ENCODE results near the gene NUDC. TPM values are rescaled to one million over a fixed set of nuclear protein-coding genes. Genes with fewer than 3 reads are reported as not detected.

Gene NUDC
- total and polyA plus RNA-seq, 5 donors: 71.7 to 89.1 (median 76.7) TPM

- Histone ChIP-seq H3K27ac (ENCODE audit: low read length) (no peak overlapping the region), H3K27me3 (ENCODE audit: control insufficient read depth, insufficient read depth) (no peaks in the 10 kb centered on the region), H3K4me1 (ENCODE audit: control insufficient read depth, insufficient read depth, low read length) (peaks cover 2% of the 10 kb centered on the region), H3K4me3 (ENCODE audit: low read length) (no peak overlapping the region), H3K9me3 (ENCODE audit: control insufficient read depth, low read length) (no peaks in the 10 kb centered on the region)
- WGBS: 94% methylated on average over 14 of the region's 14 CpGs
- DNase-seq (no peak), ATAC-seq (peak in 1 of 2 donors; percentile 8)
- intact Hi-C loops (cut with DNase I): no loop called here
Measured at GRCh38 chr1:26951216-26951615, 29.7 kb downstream of the NUDC start.

GRCh38 chr1:26951821-26952497 is 30.4 kb downstream of the NUDC start:
- intact Hi-C loops (cut with DNase I): no loop called here
- ATAC-seq (no peak), DNase-seq (no peak)
- Histone ChIP-seq H3K4me1 (ENCODE audit: control insufficient read depth, insufficient read depth, low read length) (peaks cover 2% of the 10 kb centered on the region), H3K27ac (ENCODE audit: low read length) (no peak overlapping the region), H3K9me3 (ENCODE audit: control insufficient read depth, low read length) (no peaks in the 10 kb centered on the region), H3K4me3 (ENCODE audit: low read length) (no peak overlapping the region), H3K27me3 (ENCODE audit: control insufficient read depth, insufficient read depth) (no peaks in the 10 kb centered on the region)
- 89% methylated on average over 24 of the region's 24 CpGs for WGBS

GRCh38 chr1:26953374-26953773 is 31.8 kb downstream of the NUDC start:
- H3K27ac ChIP-seq (ENCODE audit: low read length): no peak overlapping the region
- DNase-seq (no peak), ATAC-seq (no peak)
- no peaks in the 10 kb centered on the region for H3K27me3 ChIP-seq (ENCODE audit: control insufficient read depth, insufficient read depth)
- intact Hi-C loops (cut with DNase I): no loop called here
- H3K4me1 ChIP-seq (ENCODE audit: control insufficient read depth, insufficient read depth, low read length): peaks cover 2% of the 10 kb centered on the region
- H3K4me3 ChIP-seq (ENCODE audit: low read length): no peak overlapping the region
- WGBS: 97% methylated on average over 5 of the region's 5 CpGs
- H3K9me3 ChIP-seq (ENCODE audit: control insufficient read depth, low read length): no peaks in the 10 kb centered on the region

GRCh38 chr1:26956321-26956720 is 34.8 kb downstream of the NUDC start:
- ATAC-seq: no peak
- WGBS: 81% methylated on average over 3 of the region's 3 CpGs
- Histone ChIP-seq H3K4me3 (ENCODE audit: low read length) (no peak overlapping the region), H3K27ac (ENCODE audit: low read length) (no peak overlapping the region), H3K4me1 (ENCODE audit: control insufficient read depth, insufficient read depth, low read length) (no peaks in the 10 kb centered on the region), H3K27me3 (ENCODE audit: control insufficient read depth, insufficient read depth) (no peaks in the 10 kb centered on the region), H3K9me3 (ENCODE audit: control insufficient read depth, low read length) (no peaks in the 10 kb centered on the region)
- no peak for DNase-seq
- intact Hi-C loops (cut with DNase I): no loop called here

GRCh38 chr1:26957306-26957705 is 35.8 kb downstream of the NUDC start:
- Histone ChIP-seq H3K9me3 (ENCODE audit: control insufficient read depth, low read length) (no peaks in the 10 kb centered on the region), H3K27ac (ENCODE audit: low read length) (no peak overlapping the region), H3K27me3 (ENCODE audit: control insufficient read depth, insufficient read depth) (no peaks in the 10 kb centered on the region), H3K4me3 (ENCODE audit: low read length) (no peak overlapping the region), H3K4me1 (ENCODE audit: control insufficient read depth, insufficient read depth, low read length) (no peaks in the 10 kb centered on the region)
- intact Hi-C loops (cut with DNase I): no loop called here
- DNase-seq: no peak
- no peak for ATAC-seq
- 82% methylated on average over 3 of the region's 3 CpGs for WGBS

- Histone ChIP-seq H3K4me1 (ENCODE audit: control insufficient read depth, insufficient read depth, low read length) (no peaks in the 10 kb centered on the region), H3K27me3 (ENCODE audit: control insufficient read depth, insufficient read depth) (no peaks in the 10 kb centered on the region), H3K9me3 (ENCODE audit: control insufficient read depth, low read length) (no peaks in the 10 kb centered on the region), H3K4me3 (ENCODE audit: low read length) (no peak overlapping the region), H3K27ac (ENCODE audit: low read length) (no peak overlapping the region)
- no peak for DNase-seq
- no peak for ATAC-seq
- 26% methylated on average over 13 of the region's 13 CpGs for WGBS
- intact Hi-C loops (cut with DNase I): no loop called here
Measured at GRCh38 chr1:26959270-26959669, 37.7 kb downstream of the NUDC start.

- no peak within 1 kb of the TSS for H3K27ac ChIP-seq (ENCODE audit: low read length)
- 2% methylated on average over 86 of the region's 86 CpGs for WGBS
- H3K27me3 ChIP-seq (ENCODE audit: control insufficient read depth, insufficient read depth): no peaks in the 10 kb centered on the region
- peak within 1 kb of the TSS; percentile 44 for H3K4me3 ChIP-seq (ENCODE audit: low read length)
- no peaks in the 10 kb centered on the region for H3K9me3 ChIP-seq (ENCODE audit: control insufficient read depth, low read length)
- ATAC-seq (peak; percentile 45 to 61), DNase-seq (no peak)
- no peaks in the 10 kb centered on the region for H3K4me1 ChIP-seq (ENCODE audit: control insufficient read depth, insufficient read depth, low read length)
- intact Hi-C loops (cut with DNase I): no loop called here
Measured at GRCh38 chr1:26959722-26960624, 38.4 kb downstream of the NUDC start, which contains the start of gene KDF1. TSS of gene KDF1 (minus strand) at chr1:26960468. CDS start at chr1:26952380, 8,088 bp downstream.

- Histone ChIP-seq H3K27ac (ENCODE audit: low read length) (no peak overlapping the region), H3K4me1 (ENCODE audit: control insufficient read depth, insufficient read depth, low read length) (no peaks in the 10 kb centered on the region), H3K27me3 (ENCODE audit: control insufficient read depth, insufficient read depth) (no peaks in the 10 kb centered on the region), H3K9me3 (ENCODE audit: control insufficient read depth, low read length) (no peaks in the 10 kb centered on the region), H3K4me3 (ENCODE audit: low read length) (no peak overlapping the region)
- ATAC-seq (no peak), DNase-seq (no peak)
- intact Hi-C loops (cut with DNase I): no loop called here
- 17% methylated on average over 3 of the region's 3 CpGs for WGBS
Measured at GRCh38 chr1:26960625-26960966, 39.1 kb downstream of the NUDC start.

- H3K4me1 ChIP-seq (ENCODE audit: control insufficient read depth, insufficient read depth, low read length): no peaks in the 10 kb centered on the region
- DNase-seq (no peak), ATAC-seq (no peak)
- intact Hi-C loops (cut with DNase I): no loop called here
- no peak overlapping the region for H3K4me3 ChIP-seq (ENCODE audit: low read length)
- 65% methylated on average over 3 of the region's 3 CpGs for WGBS
- no peaks in the 10 kb centered on the region for H3K27me3 ChIP-seq (ENCODE audit: control insufficient read depth, insufficient read depth)
- H3K27ac ChIP-seq (ENCODE audit: low read length): no peak overlapping the region
- H3K9me3 ChIP-seq (ENCODE audit: control insufficient read depth, low read length): no peaks in the 10 kb centered on the region
Measured at GRCh38 chr1:26961826-26962225, 40.3 kb downstream of the NUDC start.

- H3K27me3 ChIP-seq (ENCODE audit: control insufficient read depth, insufficient read depth): no peaks in the 10 kb centered on the region
- DNase-seq (no peak), ATAC-seq (no peak)
- H3K27ac ChIP-seq (ENCODE audit: low read length): no peak overlapping the region
- 90% methylated on average over 6 of the region's 6 CpGs for WGBS
- no peak overlapping the region for H3K4me3 ChIP-seq (ENCODE audit: low read length)
- H3K9me3 ChIP-seq (ENCODE audit: control insufficient read depth, low read length): no peaks in the 10 kb centered on the region
- no peaks in the 10 kb centered on the region for H3K4me1 ChIP-seq (ENCODE audit: control insufficient read depth, insufficient read depth, low read length)
- intact Hi-C loops (cut with DNase I): no loop called here
Measured at GRCh38 chr1:26965213-26965612, 43.7 kb downstream of the NUDC start.

GRCh38 chr1:26965628-26966027 is 44.1 kb downstream of the NUDC start:
- intact Hi-C loops (cut with DNase I): no loop called here
- DNase-seq (no peak), ATAC-seq (no peak)
- 88% methylated on average over 9 of the region's 9 CpGs for WGBS
- H3K9me3 ChIP-seq (ENCODE audit: control insufficient read depth, low read length): no peaks in the 10 kb centered on the region
- no peak overlapping the region for H3K27ac ChIP-seq (ENCODE audit: low read length)
- no peak overlapping the region for H3K4me3 ChIP-seq (ENCODE audit: low read length)
- H3K27me3 ChIP-seq (ENCODE audit: control insufficient read depth, insufficient read depth): no peaks in the 10 kb centered on the region
- no peaks in the 10 kb centered on the region for H3K4me1 ChIP-seq (ENCODE audit: control insufficient read depth, insufficient read depth, low read length)

All from right cardiac atrium (tissue), 5 donors.